H1 (cell line): Measurements from ENCODE around the gene IL1A. TPM values are rescaled to one million over a fixed set of nuclear protein-coding genes. Genes with fewer than 3 reads are reported as not detected.

Source experiments
- EP300 ChIP-seq, 2 experiments: IDR thresholded peaks; 1 replicate in 1 of 2; 2 replicates in 1 of 2; pipeline ENCODE4 v1.6.1; 2011 to 2012; ENCODE audit warnings: low read depth in 2 of 2, low read length in 2 of 2, mild to moderate bottlenecking in 2 of 2, borderline replicate concordance in 1 of 2, inconsistent platforms in 1 of 2, moderate library complexity in 1 of 2
- HDAC2 ChIP-seq, 2 experiments: fragments of 300-600 bp in 1 of 2; sonication (generic) in 1 of 2; IDR thresholded peaks; 2 replicates each; pipeline ENCODE4 v1.6.1; 2011 to 2012; ENCODE audit warnings: low read depth in 2 of 2, low read length in 2 of 2, mild to moderate bottlenecking in 2 of 2, moderate library complexity in 2 of 2, borderline replicate concordance in 1 of 2, inconsistent platforms in 1 of 2
- JUND ChIP-seq: IDR thresholded peaks from 2 replicates; pipeline ENCODE4 v1.6.1; 2011; ENCODE audit warnings: mild to moderate bottlenecking, improper control_type of control experiment, low read length
- RBBP5 ChIP-seq: IDR thresholded peaks from 2 replicates; pipeline ENCODE4 v1.7.1; 2012; ENCODE audit warnings: low read depth, mild to moderate bottlenecking, inconsistent platforms, low read length, moderate library complexity, borderline replicate concordance
- TAF1 ChIP-seq: IDR thresholded peaks from 2 replicates; pipeline ENCODE4 v1.6.1; 2011; ENCODE audit warnings: mild to moderate bottlenecking, low read depth, low read length
- YY1 ChIP-seq: IDR thresholded peaks from 2 replicates; pipeline ENCODE4 v1.6.1; 2011; ENCODE audit warnings: low read depth, mild to moderate bottlenecking, low read length
- polyA plus RNA-seq, 7 experiments: library from polyadenylated mRNA; depleted of rRNA in 3 of 7; stranded (reverse) in 5 of 7; unstranded in 2 of 7; fragments of >200 nt in 5 of 7; fragments of 200-250 nt in 2 of 7; gene quantifications; 1 replicate in 5 of 7; 2 replicates in 1 of 7; 4 replicates in 1 of 7; pipeline versions ENCODE4 v1.2.1 to v1.2.3, GENCODE V29; 2011 to 2013; ENCODE audit warnings: missing spikeins in 2 of 7, mixed read lengths in 2 of 7
- total RNA-seq: library from RNA; stranded (reverse); fragmentation: NEBNext Ultra II Directional; extraction: Animal tissue kit (Norgen Biotek cat#: 25700); gene quantifications from 2 replicates; pipeline ENCODE4 v1.2.1, GENCODE V29; 2021
- TF ChIP-seq, protein P1 (sequence below), 3 experiments: IDR thresholded peaks; 1 replicate in 2 of 3; 2 replicates in 1 of 3; pipeline versions ENCODE4 v1.5.1 to v1.6.1; 2011; ENCODE audit warnings: low read length in 3 of 3, mild to moderate bottlenecking in 3 of 3, inconsistent platforms in 2 of 3, low read depth in 1 of 3, moderate library complexity in 1 of 3; ENCODE audit not compliant: insufficient read depth in 1 of 3; ENCODE audit errors: control extremely low read depth in 1 of 3

The IL1A gene
- total and polyA plus RNA-seq, 2 of the 8 experiments (the other 6 are each of a cell fraction or from before 2014, with no cell fraction given) = 0.32 to 0.74 TPM

DNA sequence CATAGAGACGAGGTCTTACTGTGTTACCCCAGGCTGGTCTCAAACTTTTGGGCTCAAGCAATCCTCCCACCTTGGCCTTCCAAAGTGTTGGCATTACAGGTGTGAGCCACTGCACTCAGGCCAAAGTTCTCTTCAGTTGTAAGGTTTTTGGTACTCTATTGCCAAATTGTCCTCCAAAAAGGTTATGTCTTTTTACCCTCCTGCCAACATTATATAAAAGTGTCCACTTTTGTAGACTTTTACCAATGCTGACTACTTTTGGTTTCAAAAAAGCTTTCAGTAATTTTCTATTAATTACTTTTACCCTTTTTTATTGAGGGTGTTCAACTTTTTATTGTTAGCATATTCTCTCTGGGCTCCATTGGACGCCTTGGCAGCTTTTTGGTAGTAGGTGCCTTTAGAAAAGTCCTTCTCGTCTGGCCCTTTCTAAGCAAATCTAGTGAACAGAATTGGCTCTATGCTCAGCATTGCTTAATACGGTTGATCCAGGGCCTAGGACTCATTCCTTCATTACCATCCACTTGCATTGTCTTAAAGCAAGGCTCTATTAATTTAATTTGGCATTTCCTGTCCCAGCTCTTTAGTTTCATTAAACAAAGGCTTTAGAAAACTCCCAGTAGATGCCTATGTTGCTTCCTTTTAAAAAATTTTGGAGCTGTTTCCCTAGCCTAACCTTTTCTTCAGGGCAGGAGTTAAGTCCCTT lies 16.7 kb upstream of the IL1A start (continued):
- TF ChIP-seq, protein P1, sequence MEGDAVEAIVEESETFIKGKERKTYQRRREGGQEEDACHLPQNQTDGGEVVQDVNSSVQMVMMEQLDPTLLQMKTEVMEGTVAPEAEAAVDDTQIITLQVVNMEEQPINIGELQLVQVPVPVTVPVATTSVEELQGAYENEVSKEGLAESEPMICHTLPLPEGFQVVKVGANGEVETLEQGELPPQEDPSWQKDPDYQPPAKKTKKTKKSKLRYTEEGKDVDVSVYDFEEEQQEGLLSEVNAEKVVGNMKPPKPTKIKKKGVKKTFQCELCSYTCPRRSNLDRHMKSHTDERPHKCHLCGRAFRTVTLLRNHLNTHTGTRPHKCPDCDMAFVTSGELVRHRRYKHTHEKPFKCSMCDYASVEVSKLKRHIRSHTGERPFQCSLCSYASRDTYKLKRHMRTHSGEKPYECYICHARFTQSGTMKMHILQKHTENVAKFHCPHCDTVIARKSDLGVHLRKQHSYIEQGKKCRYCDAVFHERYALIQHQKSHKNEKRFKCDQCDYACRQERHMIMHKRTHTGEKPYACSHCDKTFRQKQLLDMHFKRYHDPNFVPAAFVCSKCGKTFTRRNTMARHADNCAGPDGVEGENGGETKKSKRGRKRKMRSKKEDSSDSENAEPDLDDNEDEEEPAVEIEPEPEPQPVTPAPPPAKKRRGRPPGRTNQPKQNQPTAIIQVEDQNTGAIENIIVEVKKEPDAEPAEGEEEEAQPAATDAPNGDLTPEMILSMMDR (IDR thresholded peaks at IDR 0.05; ENCODE audit: control extremely low read depth in 1 of 3, insufficient read depth in 1 of 3, low read depth in 1 of 3, low read length in 3 of 3) = no peak
- TF ChIP-seq HDAC2 (IDR thresholded peaks at IDR 0.05; ENCODE audit: borderline replicate concordance in 1 of 2, low read depth in 2 of 2, low read length in 2 of 2) (no peak), TAF1 (no peak), JUND (no peak), RBBP5 (no peak), YY1 (no peak), EP300 (IDR thresholded peaks at IDR 0.05; ENCODE audit: borderline replicate concordance in 1 of 2, low read depth in 2 of 2, low read length in 2 of 2) (no peak)
